GM23338 (cell line): ENCODE results near the gene TMEM53.

Source experiments
- EZH2 ChIP-seq: fragments of 200-600 bp; sonication (generic); IDR thresholded peaks from one replicate; pipeline ENCODE4 v1.8.0; 2017; ENCODE audit warnings: antibody characterized with exemption, mild to moderate bottlenecking, low read depth; ENCODE audit not compliant: unreplicated experiment
- EZH2phosphoT487 ChIP-seq: fragments of 200-600 bp; sonication (generic); IDR thresholded peaks from one replicate; pipeline ENCODE4 v1.8.1; 2018; ENCODE audit warnings: antibody characterized with exemption; ENCODE audit not compliant: unreplicated experiment
- JUNB ChIP-seq: IDR thresholded peaks from one replicate; pipeline ENCODE4 v1.6.1; 2016; ENCODE audit warnings: antibody characterized with exemption; ENCODE audit not compliant: unreplicated experiment
- NANOG ChIP-seq: IDR thresholded peaks from 2 replicates; pipeline ENCODE4 v1.6.1; 2016; ENCODE audit warnings: antibody characterized with exemption, borderline replicate concordance
- POLR2AphosphoS5 ChIP-seq: IDR thresholded peaks from 2 replicates; pipeline ENCODE4 v1.6.1; 2016; ENCODE audit warnings: antibody characterized with exemption, low read depth
- TF ChIP-seq, protein P1 (sequence below), 2 experiments: fragments of 200-600 bp in 1 of 2; sonication (generic) in 1 of 2; conservative IDR thresholded peaks; 2 replicates each; pipeline versions ENCODE4 v1.5.1 to v1.6.1; 2016 to 2017; ENCODE audit warnings: antibody characterized with exemption in 2 of 2, low read depth in 2 of 2, mild to moderate bottlenecking in 2 of 2, moderate library complexity in 1 of 2
- TF ChIP-seq, protein P2 (sequence below): IDR thresholded peaks from 2 replicates; pipeline ENCODE4 v1.6.1; 2016; ENCODE audit warnings: antibody characterized with exemption
- TF ChIP-seq, protein P3 (sequence below): IDR thresholded peaks from one replicate; pipeline ENCODE4 v1.6.1; 2018; ENCODE audit warnings: antibody characterized with exemption; ENCODE audit not compliant: unreplicated experiment

DNA sequence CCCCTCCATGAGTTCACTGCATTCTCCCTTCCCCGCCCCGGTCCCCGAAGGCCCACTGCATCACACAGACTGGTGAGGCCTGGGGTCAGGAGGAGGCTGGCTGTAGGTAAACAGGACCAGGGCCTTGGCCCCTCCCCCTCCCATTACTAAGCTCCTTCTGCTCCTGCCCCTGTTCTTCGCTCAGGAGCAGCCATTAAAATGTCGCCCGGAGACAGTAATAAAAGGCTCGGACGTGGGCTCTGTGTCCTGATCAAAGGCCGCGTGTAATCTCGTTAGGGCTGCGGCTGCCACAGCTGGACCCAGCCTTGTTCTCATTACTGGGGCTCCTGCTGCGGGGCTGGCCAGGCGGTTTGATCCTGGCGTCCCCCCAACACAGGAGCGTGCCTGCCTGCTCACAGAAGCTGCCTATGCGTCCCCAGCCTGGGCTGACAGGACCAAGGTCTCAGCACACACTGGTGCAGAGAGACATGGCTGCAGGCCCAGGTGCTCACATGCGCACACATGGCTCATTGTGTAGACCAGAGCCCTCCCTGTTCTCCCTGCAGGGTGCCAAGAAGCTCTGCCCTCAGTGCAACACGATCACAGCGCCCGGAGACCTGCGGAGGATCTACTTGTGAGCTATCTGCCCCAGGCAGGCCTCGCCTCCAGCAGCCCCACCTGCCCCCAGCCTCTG is 24.0 kb downstream of the TMEM53 start:
- TF ChIP-seq, protein P1, sequence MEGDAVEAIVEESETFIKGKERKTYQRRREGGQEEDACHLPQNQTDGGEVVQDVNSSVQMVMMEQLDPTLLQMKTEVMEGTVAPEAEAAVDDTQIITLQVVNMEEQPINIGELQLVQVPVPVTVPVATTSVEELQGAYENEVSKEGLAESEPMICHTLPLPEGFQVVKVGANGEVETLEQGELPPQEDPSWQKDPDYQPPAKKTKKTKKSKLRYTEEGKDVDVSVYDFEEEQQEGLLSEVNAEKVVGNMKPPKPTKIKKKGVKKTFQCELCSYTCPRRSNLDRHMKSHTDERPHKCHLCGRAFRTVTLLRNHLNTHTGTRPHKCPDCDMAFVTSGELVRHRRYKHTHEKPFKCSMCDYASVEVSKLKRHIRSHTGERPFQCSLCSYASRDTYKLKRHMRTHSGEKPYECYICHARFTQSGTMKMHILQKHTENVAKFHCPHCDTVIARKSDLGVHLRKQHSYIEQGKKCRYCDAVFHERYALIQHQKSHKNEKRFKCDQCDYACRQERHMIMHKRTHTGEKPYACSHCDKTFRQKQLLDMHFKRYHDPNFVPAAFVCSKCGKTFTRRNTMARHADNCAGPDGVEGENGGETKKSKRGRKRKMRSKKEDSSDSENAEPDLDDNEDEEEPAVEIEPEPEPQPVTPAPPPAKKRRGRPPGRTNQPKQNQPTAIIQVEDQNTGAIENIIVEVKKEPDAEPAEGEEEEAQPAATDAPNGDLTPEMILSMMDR (conservative IDR thresholded peaks at IDR 0.05; ENCODE audit: low read depth in 2 of 2) = no peak
- no peak for TF ChIP-seq POLR2AphosphoS5
- no peak for TF ChIP-seq EZH2phosphoT487
- TF ChIP-seq, protein P2, sequence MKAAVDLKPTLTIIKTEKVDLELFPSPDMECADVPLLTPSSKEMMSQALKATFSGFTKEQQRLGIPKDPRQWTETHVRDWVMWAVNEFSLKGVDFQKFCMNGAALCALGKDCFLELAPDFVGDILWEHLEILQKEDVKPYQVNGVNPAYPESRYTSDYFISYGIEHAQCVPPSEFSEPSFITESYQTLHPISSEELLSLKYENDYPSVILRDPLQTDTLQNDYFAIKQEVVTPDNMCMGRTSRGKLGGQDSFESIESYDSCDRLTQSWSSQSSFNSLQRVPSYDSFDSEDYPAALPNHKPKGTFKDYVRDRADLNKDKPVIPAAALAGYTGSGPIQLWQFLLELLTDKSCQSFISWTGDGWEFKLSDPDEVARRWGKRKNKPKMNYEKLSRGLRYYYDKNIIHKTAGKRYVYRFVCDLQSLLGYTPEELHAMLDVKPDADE = no peak
- TF ChIP-seq JUNB = no peak
- no peak for TF ChIP-seq EZH2
- TF ChIP-seq, protein P3, sequence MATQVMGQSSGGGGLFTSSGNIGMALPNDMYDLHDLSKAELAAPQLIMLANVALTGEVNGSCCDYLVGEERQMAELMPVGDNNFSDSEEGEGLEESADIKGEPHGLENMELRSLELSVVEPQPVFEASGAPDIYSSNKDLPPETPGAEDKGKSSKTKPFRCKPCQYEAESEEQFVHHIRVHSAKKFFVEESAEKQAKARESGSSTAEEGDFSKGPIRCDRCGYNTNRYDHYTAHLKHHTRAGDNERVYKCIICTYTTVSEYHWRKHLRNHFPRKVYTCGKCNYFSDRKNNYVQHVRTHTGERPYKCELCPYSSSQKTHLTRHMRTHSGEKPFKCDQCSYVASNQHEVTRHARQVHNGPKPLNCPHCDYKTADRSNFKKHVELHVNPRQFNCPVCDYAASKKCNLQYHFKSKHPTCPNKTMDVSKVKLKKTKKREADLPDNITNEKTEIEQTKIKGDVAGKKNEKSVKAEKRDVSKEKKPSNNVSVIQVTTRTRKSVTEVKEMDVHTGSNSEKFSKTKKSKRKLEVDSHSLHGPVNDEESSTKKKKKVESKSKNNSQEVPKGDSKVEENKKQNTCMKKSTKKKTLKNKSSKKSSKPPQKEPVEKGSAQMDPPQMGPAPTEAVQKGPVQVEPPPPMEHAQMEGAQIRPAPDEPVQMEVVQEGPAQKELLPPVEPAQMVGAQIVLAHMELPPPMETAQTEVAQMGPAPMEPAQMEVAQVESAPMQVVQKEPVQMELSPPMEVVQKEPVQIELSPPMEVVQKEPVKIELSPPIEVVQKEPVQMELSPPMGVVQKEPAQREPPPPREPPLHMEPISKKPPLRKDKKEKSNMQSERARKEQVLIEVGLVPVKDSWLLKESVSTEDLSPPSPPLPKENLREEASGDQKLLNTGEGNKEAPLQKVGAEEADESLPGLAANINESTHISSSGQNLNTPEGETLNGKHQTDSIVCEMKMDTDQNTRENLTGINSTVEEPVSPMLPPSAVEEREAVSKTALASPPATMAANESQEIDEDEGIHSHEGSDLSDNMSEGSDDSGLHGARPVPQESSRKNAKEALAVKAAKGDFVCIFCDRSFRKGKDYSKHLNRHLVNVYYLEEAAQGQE = no peak
- no peak for TF ChIP-seq NANOG
